ENCODE measurements around the gene CORIN. TPM values are rescaled to one million over a fixed set of nuclear protein-coding genes. Genes with fewer than 3 reads are reported as not detected.

Gene CORIN
- polyA plus RNA-seq, 3 donors = 0.01 TPM; not detected in 2

GRCh38 chr4:47672696-47673095 lies 165.2 kb downstream of the CORIN start:
- TF ChIP-seq, protein P1, sequence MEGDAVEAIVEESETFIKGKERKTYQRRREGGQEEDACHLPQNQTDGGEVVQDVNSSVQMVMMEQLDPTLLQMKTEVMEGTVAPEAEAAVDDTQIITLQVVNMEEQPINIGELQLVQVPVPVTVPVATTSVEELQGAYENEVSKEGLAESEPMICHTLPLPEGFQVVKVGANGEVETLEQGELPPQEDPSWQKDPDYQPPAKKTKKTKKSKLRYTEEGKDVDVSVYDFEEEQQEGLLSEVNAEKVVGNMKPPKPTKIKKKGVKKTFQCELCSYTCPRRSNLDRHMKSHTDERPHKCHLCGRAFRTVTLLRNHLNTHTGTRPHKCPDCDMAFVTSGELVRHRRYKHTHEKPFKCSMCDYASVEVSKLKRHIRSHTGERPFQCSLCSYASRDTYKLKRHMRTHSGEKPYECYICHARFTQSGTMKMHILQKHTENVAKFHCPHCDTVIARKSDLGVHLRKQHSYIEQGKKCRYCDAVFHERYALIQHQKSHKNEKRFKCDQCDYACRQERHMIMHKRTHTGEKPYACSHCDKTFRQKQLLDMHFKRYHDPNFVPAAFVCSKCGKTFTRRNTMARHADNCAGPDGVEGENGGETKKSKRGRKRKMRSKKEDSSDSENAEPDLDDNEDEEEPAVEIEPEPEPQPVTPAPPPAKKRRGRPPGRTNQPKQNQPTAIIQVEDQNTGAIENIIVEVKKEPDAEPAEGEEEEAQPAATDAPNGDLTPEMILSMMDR (IDR thresholded peaks at IDR 0.05) = no peak
- 80% methylated on average over 1 of the region's 3 CpGs for WGBS (ENCODE audit: insufficient coverage)
- no peaks in the 10 kb centered on the region for H3K9me3 ChIP-seq (replicated peaks in 1 of 2; ENCODE audit: control insufficient read depth in 1 of 2, insufficient read depth in 1 of 2, low read length in 2 of 2)

DNA sequence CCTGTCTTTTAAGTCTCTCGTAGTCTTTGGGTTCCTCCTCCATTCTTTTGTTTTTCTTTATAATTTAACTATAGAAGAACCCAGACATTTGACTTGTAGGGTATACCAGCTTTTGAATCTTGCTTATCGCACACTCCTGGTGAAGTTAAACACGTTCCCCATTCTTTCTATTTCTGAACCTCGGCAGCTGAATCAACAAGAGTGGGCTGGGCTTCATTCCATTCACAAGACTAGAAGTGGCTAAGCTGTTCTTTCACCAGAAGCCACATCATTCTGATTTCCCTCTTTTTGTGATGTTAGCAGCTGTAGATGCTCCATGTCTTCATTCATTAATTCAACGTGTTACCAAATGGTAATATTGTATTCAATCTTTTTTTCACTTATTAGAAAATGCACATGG lies 167.9 kb downstream of the CORIN start:
- peaks cover 0 to 1% (median 0%) of the 10 kb centered on the region in 3 donors for H3K27me3 Mint-ChIP-seq (ENCODE audit: low read depth in 3 of 3)
- Histone ChIP-seq H3K27ac (ENCODE audit: low read depth in 1 of 2, low read length in 2 of 2) (no peak overlapping the region), H3K9me3 (replicated peaks in 1 of 2; ENCODE audit: control insufficient read depth in 1 of 2, insufficient read depth in 1 of 2, low read length in 2 of 2) (no peaks in the 10 kb centered on the region), H3K4me1 (ENCODE audit: control insufficient read depth in 1 of 2, insufficient read depth in 2 of 2, low read length in 2 of 2) (no peaks in the 10 kb centered on the region), H2AFZ (ENCODE audit: insufficient read depth, low read depth, low read length, poor library complexity, severe bottlenecking) (no peak overlapping the region), H3K9ac (ENCODE audit: insufficient read depth, low read length, poor library complexity, severe bottlenecking) (no peak overlapping the region), H3K4me3 (replicated peaks in 1 of 3; ENCODE audit: low read depth in 2 of 3, low read length in 3 of 3) (no peak overlapping the region), H3K36me3 (replicated peaks in 1 of 2; ENCODE audit: control insufficient read depth in 1 of 2, insufficient read depth in 2 of 2, low read length in 2 of 2) (no peaks in the 10 kb centered on the region), H3K4me2 (replicated peaks; ENCODE audit: extremely low read depth, low read length, poor library complexity, severe bottlenecking) (no peak overlapping the region), H3K79me2 (ENCODE audit: insufficient read depth, low read length) (no peaks in the 10 kb centered on the region), H4K20me1 (ENCODE audit: insufficient read depth, low read length) (no peaks in the 10 kb centered on the region), H3K27me3 (ENCODE audit: control insufficient read depth in 2 of 2, insufficient read depth in 2 of 2, low read length in 2 of 2) (no peaks in the 10 kb centered on the region)
- TF ChIP-seq, protein P1 (IDR thresholded peaks at IDR 0.05) = no peak
- H3K36me3 Mint-ChIP-seq = no peaks in the 10 kb centered on the region
- H3K4me1 Mint-ChIP-seq = peaks cover 2% of the 10 kb centered on the region
- no peak overlapping the region for H3K27ac Mint-ChIP-seq
- H3K4me3 Mint-ChIP-seq = no peak overlapping the region
- H3K9me3 Mint-ChIP-seq = no peaks in the 10 kb centered on the region
- 80% methylated on average over 1 of the region's 5 CpGs for WGBS (ENCODE audit: insufficient coverage)
- intact Hi-C loops (cut with micrococcal nuclease) = loop anchor here in 1 of 2 donors (5.0 kb wide), 1 partner anchor 262 kb away; no protein-coding TSS in a partner anchor
- no peak for DNase-seq

More at GRCh38 chr4:47672696-47673095, 165.2 kb downstream of the CORIN start:
- H3K27ac ChIP-seq (ENCODE audit: low read depth in 1 of 2, low read length in 2 of 2) = no peak overlapping the region
- H3K27me3 Mint-ChIP-seq (ENCODE audit: low read depth in 3 of 3) = no peaks in the 10 kb centered on the region
- no peaks in the 10 kb centered on the region for H3K9me3 Mint-ChIP-seq
- no peak for DNase-seq
- H3K36me3 ChIP-seq (replicated peaks in 1 of 2; ENCODE audit: control insufficient read depth in 1 of 2, insufficient read depth in 2 of 2, low read length in 2 of 2) = no peaks in the 10 kb centered on the region
- H3K27me3 ChIP-seq (ENCODE audit: control insufficient read depth in 2 of 2, insufficient read depth in 2 of 2, low read length in 2 of 2) = no peaks in the 10 kb centered on the region
- peaks cover 3% of the 10 kb centered on the region for H3K4me1 Mint-ChIP-seq
- H3K4me1 ChIP-seq (ENCODE audit: control insufficient read depth in 1 of 2, insufficient read depth in 2 of 2, low read length in 2 of 2) = no peaks in the 10 kb centered on the region
- no peaks in the 10 kb centered on the region for H3K79me2 ChIP-seq (ENCODE audit: insufficient read depth, low read length)
- no peak overlapping the region for H3K4me2 ChIP-seq (replicated peaks; ENCODE audit: extremely low read depth, low read length, poor library complexity, severe bottlenecking)
- no peak overlapping the region for H3K4me3 ChIP-seq (replicated peaks in 1 of 3; ENCODE audit: low read depth in 2 of 3, low read length in 3 of 3)
- intact Hi-C loops (cut with micrococcal nuclease) = loop anchor here in 1 of 2 donors (5.0 kb wide), 1 partner anchor 260 kb away; no protein-coding TSS in a partner anchor
- no peak overlapping the region for H3K27ac Mint-ChIP-seq
- no peak overlapping the region for H3K4me3 Mint-ChIP-seq
- H3K36me3 Mint-ChIP-seq = no peaks in the 10 kb centered on the region
- no peaks in the 10 kb centered on the region for H4K20me1 ChIP-seq (ENCODE audit: insufficient read depth, low read length)
- no peak overlapping the region for H3K9ac ChIP-seq (ENCODE audit: insufficient read depth, low read length, poor library complexity, severe bottlenecking)
- H2AFZ ChIP-seq (ENCODE audit: insufficient read depth, low read depth, low read length, poor library complexity, severe bottlenecking) = no peak overlapping the region
